Endometrial microvascular endothelial cells (primary cell): ENCODE data around the gene RSPO4. TPM values are rescaled to one million over a fixed set of nuclear protein-coding genes. Genes with fewer than 3 reads are reported as not detected.
"Not testable (repeated sequence)": the region's sequence is repeated elsewhere in the genome, so short reads cannot be mapped to it uniquely, and the experiment has no call there.

Experiments
- in situ Hi-C: cut with HindIII; loops from 2 replicates; pipeline ENCODE4 v1.10.0; 2017; ENCODE audit warnings: low sequenced_read_pairs, low pct_unique_long_range_greater_than_20kb; ENCODE audit errors: inconsistent ontology term
- total RNA-seq: library from RNA; depleted of rRNA; stranded (reverse); fragments of >200 nt; gene quantifications from one replicate; pipeline ENCODE4 v1.2.3, GENCODE V29; 2015; ENCODE audit errors: inconsistent ontology term

RSPO4 gene
- total RNA-seq, 1 donor from 2014 or later, result not detected

GRCh38 chr20:1010659-1011058, 8.5 kb upstream of the RSPO4 start:
- in situ Hi-C loops, result no loop called here

GRCh38 chr20:1005452-1006027, 3.4 kb upstream of the RSPO4 start:
- in situ Hi-C loops, result no loop called here

GRCh38 chr20:1003920-1004697, 2.0 kb upstream of the RSPO4 start:
- in situ Hi-C loops, result no loop called here

GRCh38 chr20:1002682-1003561, 811 bp upstream of the RSPO4 start:
- in situ Hi-C loops, result no loop called here

- in situ Hi-C loops, result no loop called here
Measured at GRCh38 chr20:1001116-1001515, 995 bp downstream of the RSPO4 start.

GRCh38 chr20:998231-998830, 3.8 kb downstream of the RSPO4 start:
- in situ Hi-C loops, result no loop called here

- in situ Hi-C loops, result no loop called here
Measured at GRCh38 chr20:997486-997885, 4.6 kb downstream of the RSPO4 start.

GRCh38 chr20:997016-997415, 5.1 kb downstream of the RSPO4 start:
- in situ Hi-C loops, result no loop called here

- in situ Hi-C loops, result no loop called here
Measured at GRCh38 chr20:995170-995569, 6.9 kb downstream of the RSPO4 start.

- in situ Hi-C loops, result no loop called here
Measured at GRCh38 chr20:992801-993535, 9.1 kb downstream of the RSPO4 start.

- in situ Hi-C loops, result no loop called here
Measured at GRCh38 chr20:991850-992249, 10.3 kb downstream of the RSPO4 start.

- in situ Hi-C loops, result no loop called here
Measured at GRCh38 chr20:990293-990959, 11.7 kb downstream of the RSPO4 start.

GRCh38 chr20:988272-988671, 13.8 kb downstream of the RSPO4 start:
- in situ Hi-C loops, result no loop called here

GRCh38 chr20:987677-988076, 14.4 kb downstream of the RSPO4 start:
- in situ Hi-C loops, result no loop called here

GRCh38 chr20:986733-987355, 15.3 kb downstream of the RSPO4 start:
- in situ Hi-C loops, result no loop called here

- in situ Hi-C loops, result not testable (repeated sequence)
Measured at GRCh38 chr20:984994-985393, 17.1 kb downstream of the RSPO4 start.

- in situ Hi-C loops, result no loop called here
Measured at GRCh38 chr20:982754-983153, 19.4 kb downstream of the RSPO4 start.

- in situ Hi-C loops, result no loop called here
Measured at GRCh38 chr20:977021-977420, 25.1 kb downstream of the RSPO4 start.
